HG02943 (cell line): ENCODE measurements around the gene ZNF416.
A peak's percentile ranks its signal among the peaks of the same experiment; 100 is the strongest.

Experiments
- ATAC-seq: cut with Tn5 transposase; IDR thresholded peaks from one replicate; pipeline ENCODE4 v1.9.1; 2021; ENCODE audit warnings: mild to moderate bottlenecking, low read depth, moderate library complexity; ENCODE audit not compliant: unreplicated experiment

Gene ZNF416

GRCh38 chr19:57559404-57560025, 19.2 kb downstream of the ZNF416 start, which contains the start of gene ZNF550:
Gene ZNF550 (minus strand): TSS chr19:57559863. CDS start chr19:57559682, 181 bp downstream.
- peak; percentile 86 for ATAC-seq

GRCh38 chr19:57559008-57559403, 19.7 kb downstream of the ZNF416 start:
- ATAC-seq: peak; percentile 21

DNA sequence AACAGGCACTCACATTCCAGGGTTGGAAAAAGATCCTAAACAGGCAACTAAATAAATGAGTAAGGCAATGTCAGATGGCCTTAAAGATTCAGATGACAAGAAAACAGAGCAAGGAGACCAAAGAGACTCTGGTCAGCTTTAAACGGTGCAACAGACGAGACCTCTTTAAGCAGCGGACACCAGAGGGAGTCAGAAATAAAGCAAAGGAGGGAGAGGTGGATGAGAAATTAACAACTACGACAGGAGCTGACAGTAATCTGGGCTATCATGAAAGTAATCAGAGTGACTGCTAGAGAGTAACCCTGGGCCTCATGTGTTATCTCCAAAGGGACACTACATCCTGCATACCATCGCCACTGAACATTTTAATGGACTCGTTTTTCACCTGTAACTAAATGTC, 20.2 kb downstream of the ZNF416 start:
- no peak for ATAC-seq

DNA sequence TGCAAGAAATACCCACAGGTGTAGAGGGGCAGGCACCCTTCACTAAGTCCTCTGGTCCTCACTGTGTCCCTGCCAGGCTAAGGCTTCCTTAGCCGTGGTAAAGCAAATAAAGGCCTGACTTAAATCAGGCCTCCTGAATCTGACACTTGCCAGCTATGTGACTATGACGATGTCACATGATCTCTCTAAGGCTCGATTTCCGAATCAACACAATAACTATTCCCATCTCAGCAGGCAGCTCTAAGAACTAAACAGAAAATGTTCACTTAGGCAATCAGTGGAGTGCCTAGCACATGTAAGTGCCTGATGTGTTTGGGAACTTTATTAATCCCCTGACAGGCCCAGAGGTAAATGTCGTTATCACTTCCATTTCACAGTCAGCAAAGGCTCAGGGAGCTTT, 21.1 kb downstream of the ZNF416 start:
- no peak for ATAC-seq

DNA sequence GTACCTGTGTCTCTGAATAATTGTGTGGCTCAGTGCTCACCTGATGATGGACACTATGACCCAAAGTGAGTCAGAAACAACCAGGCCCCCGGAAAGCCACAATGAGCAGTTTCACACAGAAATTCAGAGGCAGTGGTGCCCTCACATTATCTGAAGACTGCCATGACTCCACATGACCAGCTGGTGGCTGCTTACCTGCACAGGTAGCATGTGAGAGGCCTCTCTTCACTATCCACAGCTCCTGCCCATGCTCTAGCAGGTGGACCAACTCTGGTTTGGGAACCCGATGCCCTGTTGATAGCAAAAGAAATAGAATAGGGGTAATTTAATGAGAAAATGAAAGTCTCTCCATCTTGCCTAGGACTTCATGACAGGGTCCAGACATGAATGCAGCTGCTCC, 26.3 kb downstream of the ZNF416 start:
- ATAC-seq: no peak

DNA sequence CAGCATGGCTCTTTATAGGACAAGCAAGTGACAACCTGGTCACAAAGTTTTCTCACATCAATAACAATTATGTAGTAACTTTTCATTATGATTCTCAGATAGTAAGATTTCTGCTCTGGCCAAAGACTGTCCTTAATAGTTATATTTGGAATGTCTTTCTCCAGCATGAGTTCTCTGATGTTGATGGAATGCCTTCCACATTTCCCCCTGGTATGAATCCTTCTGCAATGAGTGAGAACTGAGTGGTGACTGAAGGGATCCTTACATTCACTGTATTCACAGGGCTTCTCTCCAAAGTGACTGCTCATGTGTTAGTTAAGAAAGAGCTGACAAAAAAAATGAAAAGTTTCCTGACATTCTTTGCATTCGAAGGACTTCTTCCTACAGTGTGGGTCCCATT, 32.2 kb downstream of the ZNF416 start:
- ATAC-seq: no peak

- ATAC-seq: no peak
Measured at GRCh38 chr19:57537953-57538547, 40.7 kb downstream of the ZNF416 start.

DNA sequence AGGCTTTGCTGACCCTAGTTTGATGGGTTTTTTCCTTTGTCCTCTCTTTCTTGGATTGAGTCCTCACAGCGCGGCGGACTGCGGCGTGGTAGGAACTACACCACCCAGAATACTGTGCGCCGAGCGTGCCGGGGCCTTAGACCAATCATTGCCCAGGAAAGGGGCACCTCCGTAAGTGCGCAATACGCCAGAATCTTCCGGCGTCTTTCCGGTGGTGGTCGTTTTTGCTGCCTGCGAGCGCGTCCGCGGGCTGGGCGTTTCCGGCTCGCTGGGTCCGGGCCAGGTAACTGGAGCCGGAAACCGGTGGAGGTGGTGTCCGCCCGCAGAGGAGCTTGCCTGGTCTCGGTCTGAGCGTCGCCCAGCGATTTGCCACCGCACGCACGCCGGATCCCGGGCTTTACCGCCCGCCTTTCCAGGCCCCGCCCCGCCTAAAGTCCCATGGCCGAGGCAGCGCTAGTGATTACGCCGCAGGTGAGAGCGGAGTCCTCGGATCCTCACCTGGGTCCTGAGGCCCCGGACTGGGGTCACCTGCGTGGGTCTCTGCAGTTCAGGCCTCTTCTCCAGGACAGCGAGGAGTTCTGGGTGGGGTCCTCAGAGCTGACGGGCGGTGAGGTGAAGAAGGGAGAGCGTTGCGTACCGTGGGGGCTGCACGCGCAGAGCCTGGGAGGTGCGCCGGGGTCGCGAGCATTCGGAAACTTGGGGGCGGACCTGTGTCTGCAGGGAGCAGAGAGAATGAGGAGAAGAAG, 51.4 kb downstream of the ZNF416 start, which contains the start of gene ZNF549:
Gene ZNF549, plus strand, starts transcription at position 221 of the 746 bp plus-strand sequence. Its CDS starts 218 bp downstream, at position 439.
- ATAC-seq: peak; percentile 97
